Naive thymus-derived CD8-positive, alpha-beta T cell (primary cell): Measurements from ENCODE around the gene PIH1D1. TPM values are rescaled to one million over a fixed set of nuclear protein-coding genes. Genes with fewer than 3 reads are reported as not detected.

Experiments used
- ATAC-seq, 2 donors: fragments of 150-1000 bp; cut with Tn5 transposase in 1 of 2; sonication (Bioruptor Pico), chemical (Tn5 transposase) in 1 of 2; 1 replicate in 1 of 2; 2 replicates in 1 of 2; pipeline ENCODE4 v1.10.0; 2021; ENCODE audit warnings: mild to moderate bottlenecking in 2 of 2, moderate library complexity in 2 of 2
- POLR2A ChIA-PET: fragments of 350-600 bp; sonication (Branson Sonifier 250); formaldehyde crosslinking; loops from one replicate; lab custom pipeline; 2021; ENCODE audit warnings: antibody characterized with exemption; lab: Charles Lee
- DNase-seq, 10 donors: peaks; one replicate each; pipeline versions ENCODE4 v3.0.0 to v3.0.0-alpha.2; 2020 to 2022
- H3K27ac Mint-ChIP-seq, 10 donors: one replicate each; pipeline ENCODE4 v1.8.0; 2020 to 2022; ENCODE audit warnings: mild to moderate bottlenecking in 10 of 10, mixed read lengths in 10 of 10, moderate library complexity in 4 of 10, inconsistent platforms in 1 of 10
- H3K27me3 Mint-ChIP-seq, 5 donors: one replicate each; pipeline ENCODE4 v1.8.0; 2021 to 2022; ENCODE audit warnings: mixed read lengths in 5 of 5
- H3K36me3 Mint-ChIP-seq, 3 donors: one replicate each; pipeline ENCODE4 v1.8.0; 2020 to 2022; ENCODE audit warnings: mixed read lengths in 3 of 3, mild to moderate bottlenecking in 2 of 3, inconsistent platforms in 1 of 3
- H3K4me1 Mint-ChIP-seq, 4 donors: one replicate each; pipeline ENCODE4 v1.8.0; 2021 to 2022; ENCODE audit warnings: mixed read lengths in 4 of 4
- H3K4me3 Mint-ChIP-seq, 10 donors: one replicate each; pipeline ENCODE4 v1.8.0; 2020 to 2022; ENCODE audit warnings: mild to moderate bottlenecking in 10 of 10, mixed read lengths in 10 of 10, moderate library complexity in 6 of 10, inconsistent platforms in 1 of 10
- H3K9me3 Mint-ChIP-seq, 9 donors: one replicate each; pipeline ENCODE4 v1.8.0; 2020 to 2022; ENCODE audit warnings: mixed read lengths in 9 of 9, mild to moderate bottlenecking in 3 of 9, inconsistent platforms in 1 of 9, moderate library complexity in 1 of 9
- polyA plus RNA-seq, 3 donors: library from polyadenylated mRNA; unstranded; fragments of 300-500 nt; fragmentation: Illumina TruSeq; gene quantifications; one replicate each; pipeline ENCODE4 v1.2.3, GENCODE V29; 2021
- total RNA-seq, 8 experiments: library from RNA in 2 of 8; stranded (reverse) in 2 of 8; gene quantifications; one replicate each; pipeline ENCODE4 v1.2.3 and lab custom pipeline; 2021 to 2026

PIH1D1 gene
- total and polyA plus RNA-seq, 5 experiments from 2014 or later, result 85.3 to 179 (median 88.9) TPM

DNA sequence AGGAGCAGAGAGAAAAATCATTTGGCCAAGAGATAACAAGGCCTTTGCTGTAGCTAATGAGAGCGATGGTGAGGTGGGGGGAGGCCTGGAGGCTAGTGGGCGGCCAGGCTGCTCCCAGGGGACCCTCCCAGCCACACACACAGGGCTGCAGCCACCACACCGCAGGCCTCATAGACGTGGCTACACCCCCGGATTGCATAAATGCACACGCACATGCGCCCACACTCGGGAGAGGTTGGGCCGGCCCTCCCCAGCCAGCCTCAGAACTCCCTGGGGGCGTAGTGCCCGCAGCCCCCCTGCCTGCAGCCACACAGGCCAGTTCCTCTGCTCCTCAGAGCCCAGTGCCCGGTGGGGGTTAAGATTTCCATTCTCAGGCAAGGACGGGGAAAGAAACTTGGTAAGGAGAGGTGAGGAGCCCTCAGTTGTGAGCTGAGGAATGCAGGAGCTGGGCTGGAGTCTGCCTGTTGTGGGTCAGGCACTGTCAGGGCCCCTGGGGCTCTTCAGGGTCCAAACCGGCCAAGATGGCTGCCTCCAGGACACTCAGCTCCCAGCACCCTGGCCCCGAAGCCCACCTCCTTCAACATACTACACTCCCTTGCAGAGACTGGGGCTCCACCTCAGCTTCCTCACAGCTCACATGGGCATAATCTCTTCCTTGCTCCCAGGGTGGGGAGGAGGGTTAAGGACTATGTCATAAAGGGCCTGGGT is 36.4 kb downstream of the PIH1D1 start:
- DNase-seq (no peak), ATAC-seq (no peak)
- H3K4me1 Mint-ChIP-seq, result peaks cover 17 to 24% (median 21%) of the 10 kb centered on the region in 4 donors
- H3K4me3 Mint-ChIP-seq, result no peak overlapping the region
- peak overlapping the region in 1 of 10 donors; percentile 53 for H3K27ac Mint-ChIP-seq
- POLR2A ChIA-PET, result interaction anchor here (0.6 kb wide), 1 partner anchor 28 kb away, joined by 5 read pairs; no protein-coding TSS in a partner anchor
- H3K9me3 Mint-ChIP-seq, result no peaks in the 10 kb centered on the region
- H3K27me3 Mint-ChIP-seq, result peaks cover 14 to 30% (median 23%) of the 10 kb centered on the region in 5 donors
- H3K36me3 Mint-ChIP-seq, result no peaks in the 10 kb centered on the region

DNA sequence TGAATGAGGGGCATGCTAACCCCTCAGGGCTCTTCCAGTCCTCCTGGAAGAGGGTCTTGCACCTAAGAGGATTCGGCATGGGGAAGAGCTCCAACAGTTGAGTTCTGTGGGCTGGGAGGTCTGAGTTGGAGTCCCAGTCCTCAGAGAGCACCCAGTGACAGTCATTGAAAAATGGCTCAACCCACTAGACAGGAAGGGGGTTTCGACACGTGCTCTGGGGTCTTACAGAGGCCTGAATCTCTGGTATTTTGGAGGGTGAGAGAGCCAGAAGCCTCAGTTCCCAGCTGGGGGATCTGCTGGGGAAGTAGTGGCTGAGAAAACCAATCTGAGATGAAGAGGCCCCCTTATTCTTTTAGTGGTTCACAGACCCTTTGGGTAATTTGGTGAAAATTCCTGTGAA is 37.4 kb downstream of the PIH1D1 start:
- POLR2A ChIA-PET, result interaction anchor here (0.6 kb wide), 1 partner anchor 172 kb away, joined by 3 read pairs; no protein-coding TSS in a partner anchor
- Mint-ChIP-seq H3K9me3 (no peaks in the 10 kb centered on the region), H3K4me1 (peaks cover 25 to 34% (median 28%) of the 10 kb centered on the region in 4 donors), H3K36me3 (no peaks in the 10 kb centered on the region), H3K4me3 (no peak overlapping the region), H3K27me3 (peaks cover 6 to 20% (median 14%) of the 10 kb centered on the region in 5 donors), H3K27ac (peak overlapping the region in 1 of 10 donors; percentile 28)
- DNase-seq, result no peak
- no peak for ATAC-seq

DNA sequence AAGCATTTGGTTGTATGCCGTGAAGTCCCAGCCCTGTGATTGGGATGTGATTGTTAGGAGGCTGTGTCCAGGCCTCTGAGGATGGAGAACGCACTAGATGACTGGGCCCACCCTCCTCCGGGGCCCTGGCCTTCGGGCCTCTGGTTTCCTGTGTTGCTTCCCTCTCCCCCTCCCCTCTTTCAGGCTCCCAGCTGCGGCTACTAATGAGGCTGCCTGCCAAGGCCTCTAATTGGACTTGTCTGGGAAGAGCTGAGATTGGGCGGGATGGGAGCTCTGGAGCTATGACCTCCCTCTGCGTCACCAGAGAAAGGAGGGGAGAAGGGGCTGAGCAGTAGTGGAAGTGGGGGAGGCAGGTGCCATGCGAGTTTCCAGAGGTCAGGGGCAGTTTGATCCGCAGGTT is 38.3 kb downstream of the PIH1D1 start:
- Mint-ChIP-seq H3K4me3 (no peak overlapping the region), H3K27ac (peak overlapping the region in 2 of 10 donors; percentile 9 to 67), H3K36me3 (no peaks in the 10 kb centered on the region), H3K27me3 (peaks cover 1 to 11% (median 7%) of the 10 kb centered on the region in 5 donors), H3K4me1 (peaks cover 31 to 43% (median 37%) of the 10 kb centered on the region in 4 donors), H3K9me3 (no peaks in the 10 kb centered on the region)
- DNase-seq (no peak), ATAC-seq (no peak)
- POLR2A ChIA-PET, result interaction anchor here (0.9 kb wide), 1 partner anchor 12 kb away, joined by 3 read pairs; no protein-coding TSS in a partner anchor

DNA sequence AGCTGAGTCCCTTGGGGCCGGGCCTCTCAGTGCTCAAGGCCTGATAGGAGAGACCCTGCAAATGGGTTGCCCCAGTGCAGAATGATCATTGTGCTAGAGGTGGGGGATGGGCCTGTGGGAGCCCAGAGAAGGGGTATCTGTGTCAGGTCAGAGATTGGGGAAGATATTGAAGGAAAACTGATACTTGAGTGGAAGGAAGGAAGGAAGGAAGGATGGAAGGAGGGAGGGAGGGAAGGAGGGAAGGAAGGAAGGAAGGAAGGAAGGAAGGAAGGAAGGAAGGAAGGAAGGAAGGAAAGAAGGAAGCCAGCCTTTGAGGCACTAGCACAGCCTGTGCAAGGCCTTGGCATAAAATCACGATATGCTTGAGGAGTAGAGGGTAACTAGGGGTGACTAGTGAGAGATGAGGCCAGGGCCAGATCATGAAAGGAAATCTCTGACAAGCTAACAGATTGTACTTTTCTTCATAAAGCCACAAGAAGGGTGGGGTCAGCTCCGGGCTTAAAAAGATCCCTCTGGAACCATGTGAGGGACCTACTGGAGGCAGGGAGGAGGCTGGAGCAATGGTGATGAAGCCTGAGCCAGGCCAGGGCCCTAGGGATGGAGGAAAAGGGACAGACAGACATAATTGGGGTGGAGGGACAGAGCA is 39.8 kb downstream of the PIH1D1 start:
- Mint-ChIP-seq H3K36me3 (no peaks in the 10 kb centered on the region), H3K9me3 (no peaks in the 10 kb centered on the region), H3K27ac (peak overlapping the region in 6 of 10 donors; percentile 9 to 87 (median 53)), H3K4me3 (peak overlapping the region in 2 of 10 donors; percentile 12 to 49), H3K27me3 (no peaks in the 10 kb centered on the region), H3K4me1 (peaks cover 37 to 55% (median 48%) of the 10 kb centered on the region in 4 donors)
- POLR2A ChIA-PET, result interaction anchor here (1.1 to 1.5 kb wide), 2 partner anchors 8 to 16 kb away, joined by 3 to 4 read pairs; no protein-coding TSS in a partner anchor
- DNase-seq, result no peak
- no peak for ATAC-seq

DNA sequence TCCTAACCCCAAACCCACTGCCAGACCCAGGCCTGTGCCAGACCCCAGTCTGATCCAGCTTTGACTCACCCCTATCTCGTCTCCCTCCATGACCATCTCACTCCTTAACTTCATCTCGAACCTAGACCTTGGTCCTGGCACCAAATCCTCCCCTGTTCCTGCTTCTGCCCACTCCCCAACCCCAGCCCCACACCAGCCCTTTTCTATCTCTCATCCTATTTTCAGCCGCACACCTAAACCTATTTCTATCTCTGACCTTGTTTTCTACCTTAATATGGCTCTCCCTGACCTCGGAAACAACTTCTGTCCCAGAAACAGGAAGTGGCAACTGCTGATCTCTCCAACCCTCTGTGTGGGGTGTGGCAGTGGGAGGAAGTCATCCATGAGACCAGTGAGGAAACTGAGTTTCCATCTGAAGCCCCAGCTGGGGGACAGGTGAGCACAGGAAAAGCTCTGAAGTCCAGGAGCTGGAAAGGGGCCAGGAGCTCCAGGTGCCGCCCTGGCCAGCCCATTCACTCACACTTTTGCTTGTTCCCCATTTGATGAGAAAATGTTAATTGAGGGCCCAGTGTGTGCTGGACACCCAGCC is 42.1 kb downstream of the PIH1D1 start:
- ATAC-seq (peak; percentile 53 to 69), DNase-seq (no peak)
- POLR2A ChIA-PET, result interaction anchor here (0.5 to 1.7 kb wide), 6 partner anchors 9 to 110 kb away, joined by 3 to 5 read pairs (median 3); no protein-coding TSS in a partner anchor
- Mint-ChIP-seq H3K9me3 (no peaks in the 10 kb centered on the region), H3K4me1 (peaks cover 35 to 57% (median 55%) of the 10 kb centered on the region in 4 donors), H3K27ac (peak overlapping the region; percentile 56 to 92 (median 88)), H3K36me3 (no peaks in the 10 kb centered on the region), H3K27me3 (no peaks in the 10 kb centered on the region), H3K4me3 (peak overlapping the region; percentile 39 to 87 (median 68))

DNA sequence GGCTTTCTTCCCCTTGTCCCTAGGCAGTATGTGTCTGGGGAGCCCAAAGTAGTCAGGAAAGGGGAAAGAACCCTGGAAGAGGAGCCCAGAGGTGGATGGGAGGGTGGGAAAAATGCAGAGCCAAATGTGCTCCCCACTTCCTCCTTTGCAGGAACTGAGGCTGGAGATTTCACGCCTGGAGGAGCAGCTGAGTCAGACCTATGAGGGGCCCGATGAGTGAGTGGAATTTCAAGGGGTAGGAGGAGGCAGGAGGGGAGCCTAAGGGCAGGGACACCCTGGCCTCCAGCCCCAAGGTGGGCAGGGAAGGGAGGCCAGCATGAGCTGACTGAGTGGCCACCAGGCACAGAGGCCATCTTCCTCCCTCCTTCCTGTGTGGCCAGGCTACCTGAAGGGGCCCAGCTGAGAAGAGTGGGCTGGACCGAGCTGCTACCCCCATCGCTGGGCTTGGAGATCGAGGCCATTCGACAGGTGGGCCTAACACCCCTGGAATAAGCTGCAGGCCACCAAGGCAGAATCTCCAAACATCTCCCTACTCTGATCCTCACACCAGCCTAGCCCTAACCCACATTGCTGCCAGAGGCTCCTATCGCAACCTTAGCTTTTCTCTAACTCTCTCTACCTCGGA is 42.7 kb downstream of the PIH1D1 start:
- no peaks in the 10 kb centered on the region for H3K36me3 Mint-ChIP-seq
- no peaks in the 10 kb centered on the region for H3K9me3 Mint-ChIP-seq
- POLR2A ChIA-PET, result interaction anchor here (0.5 to 1.7 kb wide), 6 partner anchors 9 to 109 kb away, joined by 3 to 5 read pairs (median 3); partner anchors contain the start of gene FLT3LG
- DNase-seq (no peak), ATAC-seq (peak in 1 of 2 donors; percentile 27)
- H3K4me1 Mint-ChIP-seq, result peaks cover 35 to 58% (median 56%) of the 10 kb centered on the region in 4 donors
- H3K27me3 Mint-ChIP-seq, result no peaks in the 10 kb centered on the region
- peak overlapping the region in 9 of 10 donors; percentile 39 to 87 (median 69) for H3K4me3 Mint-ChIP-seq
- H3K27ac Mint-ChIP-seq, result peak overlapping the region; percentile 56 to 92 (median 88)

DNA sequence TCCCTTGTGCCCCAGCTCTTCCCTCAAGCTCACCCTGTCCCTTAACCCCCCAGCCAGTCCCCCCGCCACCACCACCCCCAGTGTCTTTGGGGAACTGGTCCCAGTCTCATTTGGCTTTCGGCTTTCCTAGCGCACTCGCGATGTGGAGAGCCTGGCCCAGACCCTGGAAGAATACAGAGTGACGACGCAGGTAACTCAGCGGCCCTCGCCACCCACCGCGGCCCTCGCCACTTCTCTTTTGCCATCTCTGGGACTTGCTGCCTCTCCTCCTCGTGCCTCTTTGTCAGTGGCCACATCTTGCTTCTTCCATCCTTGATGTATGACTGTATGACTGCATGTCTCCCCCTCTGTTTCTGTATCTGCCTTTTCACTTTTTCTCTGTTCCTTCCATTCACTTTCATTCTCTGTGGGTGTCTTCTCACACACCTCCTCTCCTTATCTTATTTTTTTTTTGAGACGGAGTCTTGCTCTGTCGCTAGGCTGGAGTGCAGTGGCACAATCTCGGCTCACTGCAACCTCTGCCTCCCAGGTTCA is 44.1 kb downstream of the PIH1D1 start:
- H3K4me3 Mint-ChIP-seq, result peak overlapping the region in 1 of 10 donors; percentile 37
- POLR2A ChIA-PET, result interaction anchor here (1.9 kb wide), 1 partner anchor 13 kb away, joined by 4 read pairs; no protein-coding TSS in a partner anchor

DNA sequence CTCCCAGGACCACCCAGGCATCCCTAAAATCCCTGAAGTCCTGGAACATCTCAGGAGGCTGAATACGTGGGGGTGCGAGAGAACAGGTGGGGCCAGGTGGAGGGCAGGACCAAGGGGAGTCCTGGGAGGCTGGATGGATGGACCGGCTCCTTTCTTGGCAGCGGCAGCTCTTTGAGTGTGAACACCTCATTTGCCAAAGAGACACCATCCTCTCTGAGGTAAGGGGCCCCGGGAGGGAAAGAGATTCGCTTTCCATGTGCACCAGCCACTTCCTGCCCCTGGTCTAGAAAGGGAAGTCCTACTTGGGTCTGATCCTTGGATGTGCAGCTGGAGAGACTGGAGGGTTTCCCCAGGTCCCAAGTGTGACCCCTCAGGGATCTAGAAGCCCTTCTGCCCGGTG is 44.5 kb downstream of the PIH1D1 start:
- H3K9me3 Mint-ChIP-seq, result no peaks in the 10 kb centered on the region
- no peaks in the 10 kb centered on the region for H3K36me3 Mint-ChIP-seq
- POLR2A ChIA-PET, result interaction anchor here (0.8 to 1.9 kb wide), 3 partner anchors 13 to 45 kb away, joined by 3 to 6 read pairs (median 4); partner anchors contain the start of gene PIH1D1
- peaks cover 39 to 62% (median 57%) of the 10 kb centered on the region in 4 donors for H3K4me1 Mint-ChIP-seq
- H3K4me3 Mint-ChIP-seq, result no peak overlapping the region
- H3K27me3 Mint-ChIP-seq, result no peaks in the 10 kb centered on the region
- ATAC-seq, result no peak
- no peak for DNase-seq
- H3K27ac Mint-ChIP-seq, result peak overlapping the region in 3 of 10 donors; percentile 47 to 86 (median 70)

More for the DNA sequence above, 44.1 kb downstream of the PIH1D1 start:
- Mint-ChIP-seq H3K27ac (peak overlapping the region in 8 of 10 donors; percentile 3 to 89 (median 73)), H3K4me1 (peaks cover 42 to 67% (median 61%) of the 10 kb centered on the region in 4 donors), H3K27me3 (no peaks in the 10 kb centered on the region), H3K9me3 (no peaks in the 10 kb centered on the region), H3K36me3 (no peaks in the 10 kb centered on the region)
- no peak for ATAC-seq
- no peak for DNase-seq

DNA sequence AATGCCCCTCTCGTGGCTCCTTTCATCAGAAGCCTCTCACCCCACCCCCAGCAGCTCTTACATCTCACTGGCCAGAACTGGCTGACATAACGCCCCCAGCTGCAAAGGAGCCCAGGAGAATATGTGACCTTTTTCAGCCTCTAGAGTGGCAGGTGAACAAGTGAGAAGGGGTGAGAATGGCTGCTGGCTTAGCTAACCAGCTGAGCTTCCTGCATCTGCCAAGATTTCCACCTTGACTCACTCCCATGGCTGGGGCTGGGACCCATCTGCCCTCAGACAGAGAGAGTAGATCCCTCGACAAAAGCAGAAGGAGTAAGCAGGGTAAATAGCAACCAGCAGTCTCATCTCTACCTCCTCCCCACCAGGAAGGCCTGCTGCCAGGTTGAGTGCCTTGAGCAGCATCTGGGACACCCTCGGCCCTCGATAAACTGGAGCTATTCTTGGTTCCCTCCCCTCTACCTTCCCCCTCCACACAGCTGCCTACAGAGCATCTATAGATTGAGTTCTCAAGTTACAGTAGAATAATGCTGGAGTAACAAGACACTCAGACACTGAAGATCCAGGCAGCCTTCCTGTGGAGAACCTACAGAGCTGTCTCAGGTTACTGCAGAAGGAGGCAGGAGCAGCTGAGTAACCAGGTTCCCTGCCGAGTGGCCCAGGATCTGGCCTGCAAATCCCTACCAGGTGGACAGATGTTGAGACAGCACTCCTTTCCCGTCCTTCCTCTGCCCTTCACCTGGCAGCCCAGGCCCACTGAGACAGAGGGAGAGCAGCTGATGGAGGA is 48.0 kb downstream of the PIH1D1 start:
- DNase-seq, result peak in 1 of 10 donors; percentile 28
- peak overlapping the region in 3 of 10 donors; percentile 51 to 63 (median 54) for H3K27ac Mint-ChIP-seq
- H3K4me1 Mint-ChIP-seq, result peaks cover 25 to 38% (median 34%) of the 10 kb centered on the region in 4 donors
- H3K4me3 Mint-ChIP-seq, result peak overlapping the region in 1 of 10 donors; percentile 33
- H3K9me3 Mint-ChIP-seq, result no peaks in the 10 kb centered on the region
- H3K27me3 Mint-ChIP-seq, result no peaks in the 10 kb centered on the region
- ATAC-seq, result peak in 1 of 2 donors; percentile 73
- H3K36me3 Mint-ChIP-seq, result no peaks in the 10 kb centered on the region
- POLR2A ChIA-PET, result interaction anchor here (1.2 kb wide), 2 partner anchors 8 to 17 kb away, joined by 3 read pairs; no protein-coding TSS in a partner anchor

DNA sequence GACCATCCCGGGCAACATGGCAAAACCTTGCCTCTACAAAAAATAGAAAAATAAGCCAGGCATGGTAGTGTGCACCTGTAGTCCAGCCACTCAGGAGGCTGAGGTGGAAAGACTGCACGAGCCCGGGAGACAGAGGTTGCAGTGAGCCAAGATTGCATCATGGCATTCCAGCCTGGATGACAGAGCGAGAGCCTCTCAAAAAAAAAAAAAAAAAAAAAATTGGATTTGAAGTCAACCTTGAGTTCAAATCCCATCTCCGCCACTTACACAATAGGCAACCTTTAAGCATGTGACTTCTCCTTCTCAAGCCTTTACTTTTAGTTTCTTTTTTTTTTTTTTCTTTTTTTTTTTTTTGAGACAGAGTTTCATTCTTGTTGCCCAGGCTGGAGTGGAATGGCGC is 51.6 kb downstream of the PIH1D1 start:
- H3K4me3 Mint-ChIP-seq, result no peak overlapping the region
- DNase-seq, result no peak
- H3K9me3 Mint-ChIP-seq, result no peaks in the 10 kb centered on the region
- H3K36me3 Mint-ChIP-seq, result no peaks in the 10 kb centered on the region
- H3K27ac Mint-ChIP-seq, result no peak overlapping the region
- no peak for ATAC-seq
- peaks cover 25 to 36% (median 30%) of the 10 kb centered on the region in 4 donors for H3K4me1 Mint-ChIP-seq
- H3K27me3 Mint-ChIP-seq, result no peaks in the 10 kb centered on the region
- POLR2A ChIA-PET, result interaction anchor here (0.7 kb wide), 2 partner anchors 9 to 160 kb away, joined by 3 to 5 read pairs; no protein-coding TSS in a partner anchor

DNA sequence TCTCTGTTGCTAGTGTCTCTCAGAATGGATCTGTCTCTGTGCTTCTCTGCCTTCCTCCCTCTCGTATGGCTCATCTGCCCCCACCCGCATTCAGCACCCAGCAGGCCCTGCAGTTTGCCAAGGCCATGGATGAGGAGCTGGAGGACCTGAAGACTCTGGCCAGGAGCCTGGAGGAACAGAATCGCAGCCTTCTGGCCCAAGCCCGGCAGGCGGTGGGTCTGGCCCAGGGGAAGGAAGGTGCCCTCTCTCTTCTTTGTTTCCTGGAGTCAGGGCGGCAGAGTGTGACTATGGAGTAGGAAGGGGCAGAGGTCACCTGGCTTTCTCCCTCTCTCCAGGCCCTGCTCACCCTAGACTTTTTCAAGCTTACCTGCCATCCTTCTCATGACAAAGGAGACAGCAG is 52.7 kb downstream of the PIH1D1 start:
- H3K4me3 Mint-ChIP-seq, result peak overlapping the region in 6 of 10 donors; percentile 5 to 77 (median 40)
- ATAC-seq, result no peak
- H3K27ac Mint-ChIP-seq, result peak overlapping the region in 8 of 10 donors; percentile 1 to 80 (median 66)
- DNase-seq, result no peak
- H3K27me3 Mint-ChIP-seq, result no peaks in the 10 kb centered on the region
- peaks cover 22 to 36% (median 27%) of the 10 kb centered on the region in 4 donors for H3K4me1 Mint-ChIP-seq
- POLR2A ChIA-PET, result no interaction called here
- no peaks in the 10 kb centered on the region for H3K36me3 Mint-ChIP-seq
- no peaks in the 10 kb centered on the region for H3K9me3 Mint-ChIP-seq
